Panc1 (cell line): ENCODE results near the gene FBXO17. TPM values are rescaled to one million over a fixed set of nuclear protein-coding genes. Genes with fewer than 3 reads are reported as not detected.
A peak's percentile ranks its signal among the peaks of the same experiment; 100 is the strongest.

Source experiments
- ATAC-seq: fragments of 200-7000 bp; cut with Tn5 transposase; 2 replicates; pipeline ENCODE4 v1.9.1; 2020; ENCODE audit warnings: mild to moderate bottlenecking, moderate library complexity
- BruUV-seq: library from RNA; stranded (reverse); fragments of 400-500 nt; replicated peaks from 2 replicates; lab custom pipeline; 2021; lab: Mats Ljungman, UMichigan
- CTCF ChIA-PET: fragments of 300-600 bp; sonication (Branson Sonifier 250); formaldehyde crosslinking; loops from one replicate; lab custom pipeline; 2022; ENCODE audit warnings: antibody characterized with exemption; lab: Charles Lee
- POLR2A ChIA-PET: fragments of 300-600 bp; sonication (Branson Sonifier 250); formaldehyde crosslinking; loops from one replicate; lab custom pipeline; 2022; ENCODE audit warnings: antibody characterized with exemption; lab: Charles Lee
- DNase-seq: peaks from one replicate; pipeline ENCODE4 v3.0.0-alpha.2; 2010; ENCODE audit warnings: low read depth, low spot score
- H3K27ac ChIP-seq: 2 replicates; pipeline ENCODE4 v1.5.1; 2011; ENCODE audit warnings: mild to moderate bottlenecking, low read length, inconsistent platforms
- H3K27me3 ChIP-seq: fragments of 200-500 bp; sonication (Bioruptor generic); 2 replicates; pipeline ENCODE4 v1.6.0; 2014; ENCODE audit warnings: low read length, inconsistent platforms; ENCODE audit not compliant: control insufficient read depth, insufficient read depth
- H3K36me3 ChIP-seq: fragments of 200-500 bp; sonication (Bioruptor generic); 2 replicates; pipeline ENCODE4 v1.5.1; 2014; ENCODE audit warnings: inconsistent platforms, mild to moderate bottlenecking, low read length, moderate library complexity; ENCODE audit not compliant: control insufficient read depth, insufficient read depth
- H3K4me1 ChIP-seq: 2 replicates; pipeline ENCODE4 v1.5.1; 2011; ENCODE audit warnings: inconsistent platforms, mild to moderate bottlenecking, low read length, moderate library complexity; ENCODE audit not compliant: control insufficient read depth, insufficient read depth
- H3K4me3 ChIP-seq, 2 experiments: 2 replicates each; pipeline ENCODE4 v1.5.1; 2011 to 2012; ENCODE audit warnings: low read depth in 2 of 2, low read length in 2 of 2, mild to moderate bottlenecking in 2 of 2, inconsistent platforms in 1 of 2, moderate library complexity in 1 of 2
- H3K9me3 ChIP-seq: fragments of 200-500 bp; sonication (Bioruptor generic); 2 replicates; pipeline ENCODE4 v1.5.1; 2014; ENCODE audit warnings: low read depth, mild to moderate bottlenecking, inconsistent platforms, low read length, moderate library complexity; ENCODE audit not compliant: control insufficient read depth, insufficient read depth
- CTCF ChIP-seq: fragments of 450-650 bp; IDR thresholded peaks from 2 replicates; pipeline ENCODE4 v1.5.1; 2017; ENCODE audit warnings: mild to moderate bottlenecking
- POLR2AphosphoS5 ChIP-seq: IDR thresholded peaks from 2 replicates; pipeline ENCODE4 v1.6.1; 2012; ENCODE audit warnings: mild to moderate bottlenecking, low read depth, low read length, moderate library complexity
- REST ChIP-seq, 2 experiments: IDR thresholded peaks; 2 replicates each; pipeline ENCODE4 v1.6.1; 2011 to 2012; ENCODE audit warnings: low read depth in 2 of 2, control low read depth in 1 of 2, low read length in 1 of 2, mild to moderate bottlenecking in 1 of 2, moderate library complexity in 1 of 2; ENCODE audit not compliant: insufficient read depth in 1 of 2
- SIN3A ChIP-seq: IDR thresholded peaks from 2 replicates; pipeline ENCODE4 v1.6.1; 2012; ENCODE audit warnings: low read depth, mild to moderate bottlenecking, low read length, moderate library complexity, borderline replicate concordance; ENCODE audit not compliant: insufficient read depth
- TCF7L2 ChIP-seq: IDR thresholded peaks from 2 replicates; pipeline ENCODE4 v1.6.1; 2011; ENCODE audit warnings: mild to moderate bottlenecking, low read depth, low read length, inconsistent platforms
- in situ Hi-C: cut with HindIII; loops from 2 replicates; pipeline ENCODE4 v1.10.0; 2016; ENCODE audit warnings: low sequenced_read_pairs, low pct_unique_long_range_greater_than_20kb
- intact Hi-C: fragments of 100-400 bp; cut with micrococcal nuclease; formaldehyde crosslinking; loops from one replicate; pipeline ENCODE4 v1.10.0; 2022; ENCODE audit not compliant: unreplicated experiment
- total RNA-seq: library from RNA; stranded (reverse); gene quantifications from one replicate; pipeline ENCODE4 v1.2.1, GENCODE V29; 2021; ENCODE audit not compliant: unreplicated experiment

The FBXO17 gene
- total RNA-seq, 1 experiment from 2014 or later: 411 TPM

GRCh38 chr19:38920602-38921419 is 54.7 kb downstream of the FBXO17 start:
- POLR2A ChIA-PET: interaction anchor here (0.6 to 1.0 kb wide), 2 partner anchors 20 to 88 kb away, joined by 3 to 7 read pairs; no protein-coding TSS in a partner anchor
- CTCF ChIA-PET: interaction anchor here (0.6 to 0.9 kb wide), 2 partner anchors 10 to 287 kb away, joined by 3 to 5 read pairs; partner anchors contain the start of genes MRPS12 and SARS2
- peaks cover 11% of the 10 kb centered on the region for H3K4me1 ChIP-seq
- H3K9me3 ChIP-seq: no peaks in the 10 kb centered on the region
- BruUV-seq: no TSS peak
- no peak overlapping the region for H3K27ac ChIP-seq
- no peaks in the 10 kb centered on the region; the same call in 1 of the 2 replicates for H3K36me3 ChIP-seq
- intact Hi-C loops (no loop called here), in situ Hi-C loops (no loop called here)
- TF ChIP-seq SIN3A (no peak), CTCF (no peak), POLR2AphosphoS5 (peak; percentile 75; the same call in 1 of the 2 replicates), REST (IDR thresholded peaks at IDR 0.05; ENCODE audit: insufficient read depth in 1 of 2, low read depth in 2 of 2, low read length in 1 of 2) (no peak)
- no peaks in the 10 kb centered on the region for H3K27me3 ChIP-seq
- ATAC-seq: no peak
- H3K4me3 ChIP-seq: no peak overlapping the region
- DNase-seq: no peak

- CTCF ChIA-PET: interaction anchor here (0.5 to 2.0 kb wide), 3 partner anchors 10 to 304 kb away, joined by 3 to 9 read pairs (median 8); partner anchors contain the start of genes MRPS12 and SARS2
- no TSS peak for BruUV-seq
- intact Hi-C loops (no loop called here), in situ Hi-C loops (no loop called here)
- DNase-seq (no peak), ATAC-seq (no peak)
- Histone ChIP-seq H3K36me3 (no peaks in the 10 kb centered on the region; the same call in 1 of the 2 replicates), H3K27ac (no peak overlapping the region), H3K4me3 (no peak overlapping the region), H3K27me3 (no peaks in the 10 kb centered on the region), H3K9me3 (no peaks in the 10 kb centered on the region), H3K4me1 (peaks cover 11% of the 10 kb centered on the region)
- no peak for TF ChIP-seq REST (IDR thresholded peaks at IDR 0.05; ENCODE audit: insufficient read depth in 1 of 2, low read depth in 2 of 2, low read length in 1 of 2)
- no peak for TF ChIP-seq CTCF
- TF ChIP-seq POLR2AphosphoS5: no peak
- TF ChIP-seq TCF7L2: no peak
- no peak for TF ChIP-seq SIN3A
- POLR2A ChIA-PET: interaction anchor here (0.7 kb wide), 1 partner anchor 20 kb away, joined by 3 read pairs; the partner anchor contains the start of gene NFKBIB
Observed at GRCh38 chr19:38919837-38920601, 55.5 kb downstream of the FBXO17 start.
